GM18951 (cell line): Measurements from ENCODE around the gene FN3KRP.
A peak's percentile ranks its signal among the peaks of the same experiment; 100 is the strongest.

Experiments
- POLR2A ChIP-seq: IDR thresholded peaks from 4 replicates; pipeline ENCODE4 v1.6.1; 2011; ENCODE audit warnings: mild to moderate bottlenecking; ENCODE audit not compliant: insufficient read length, insufficient read depth; ENCODE audit errors: extremely low read depth
- in situ Hi-C: fragments of 300-500 bp; cut with MboI; formaldehyde crosslinking; loops from one replicate; pipeline ENCODE4 v1.12.0; 2022; ENCODE audit warnings: low sequenced_read_pairs, mixed read lengths, inconsistent platforms; ENCODE audit not compliant: unreplicated experiment

FN3KRP gene

GRCh38 chr17:82716203-82717010 is at the start of gene FN3KRP:
TSS of gene FN3KRP (plus strand) at chr17:82716706. CDS start at chr17:82716756, 50 bp downstream.
- in situ Hi-C loops = no loop called here
- peak; percentile 80 for TF ChIP-seq POLR2A

- in situ Hi-C loops = loop anchor here (10.0 kb wide), 1 partner anchor 98 kb away; no protein-coding TSS in a partner anchor
- no peak for TF ChIP-seq POLR2A
These were observed 49.4 kb upstream of the FN3KRP start for GRCh38 chr17:82666931-82667667.

- in situ Hi-C loops = loop anchor here (10.0 kb wide), 1 partner anchor 97 kb away; no protein-coding TSS in a partner anchor
- no peak for TF ChIP-seq POLR2A
These were observed 48.9 kb upstream of the FN3KRP start for GRCh38 chr17:82667668-82668000.

GRCh38 chr17:82668024-82668630 is 48.4 kb upstream of the FN3KRP start:
- TF ChIP-seq POLR2A = no peak
- in situ Hi-C loops = loop anchor here (10.0 kb wide), 1 partner anchor 97 kb away; no protein-coding TSS in a partner anchor

GRCh38 chr17:82668631-82669099 is 47.8 kb upstream of the FN3KRP start:
- TF ChIP-seq POLR2A = no peak
- in situ Hi-C loops = loop anchor here (10.0 kb wide), 1 partner anchor 96 kb away; no protein-coding TSS in a partner anchor

GRCh38 chr17:82670661-82671450 is 45.6 kb upstream of the FN3KRP start:
- in situ Hi-C loops = no loop called here
- TF ChIP-seq POLR2A = no peak

GRCh38 chr17:82674656-82675475 is 41.6 kb upstream of the FN3KRP start:
- in situ Hi-C loops = no loop called here
- no peak for TF ChIP-seq POLR2A

GRCh38 chr17:82675476-82676245 is 40.8 kb upstream of the FN3KRP start:
- no peak for TF ChIP-seq POLR2A
- in situ Hi-C loops = no loop called here

GRCh38 chr17:82677353-82677925 is 39.1 kb upstream of the FN3KRP start:
- in situ Hi-C loops = no loop called here
- no peak for TF ChIP-seq POLR2A

GRCh38 chr17:82678265-82678891 is 38.1 kb upstream of the FN3KRP start:
- no peak for TF ChIP-seq POLR2A
- in situ Hi-C loops = no loop called here

GRCh38 chr17:82679586-82680465 is 36.7 kb upstream of the FN3KRP start:
- no peak for TF ChIP-seq POLR2A
- in situ Hi-C loops = loop anchor here (10.0 kb wide), 1 partner anchor 95 kb away; no protein-coding TSS in a partner anchor
